NCI-H2081 (cell line): ENCODE measurements around the gene DCAF8.

Experiments used
- DNase-seq, 2 experiments: peaks; one replicate each; lab custom pipeline; 2025; lab: John Stamatoyannopoulos, UW

Gene DCAF8

GRCh38 chr1:160205242-160206035 is 56.9 kb downstream of the DCAF8 start, which contains the start of gene PEA15:
Gene PEA15, plus strand, starts transcription at chr1:160205384. Its CDS starts 6,161 bp downstream, at chr1:160211545.
- DNase-seq, result peak; percentile 68 to 83

- DNase-seq, result no peak
Measured at GRCh38 chr1:160204526-160205241, 57.7 kb downstream of the DCAF8 start.

- no peak for DNase-seq
Measured at GRCh38 chr1:160200786-160201185, 61.6 kb downstream of the DCAF8 start.

GRCh38 chr1:160197231-160197630 is 65.1 kb downstream of the DCAF8 start:
- no peak for DNase-seq

- no peak for DNase-seq
Measured at GRCh38 chr1:160196143-160196542, 66.2 kb downstream of the DCAF8 start.

GRCh38 chr1:160194737-160195059 is 67.7 kb downstream of the DCAF8 start:
- DNase-seq, result no peak

- DNase-seq, result no peak
Measured at GRCh38 chr1:160193832-160194736, 68.3 kb downstream of the DCAF8 start.

GRCh38 chr1:160193091-160193819 is 69.1 kb downstream of the DCAF8 start:
- peak; percentile 80 to 91 for DNase-seq

- DNase-seq, result no peak
Measured at GRCh38 chr1:160192234-160192633, 70.1 kb downstream of the DCAF8 start.

- DNase-seq, result no peak
Measured at GRCh38 chr1:160191756-160192155, 70.6 kb downstream of the DCAF8 start.

GRCh38 chr1:160189649-160190625 is 72.4 kb downstream of the DCAF8 start, which contains the start of gene CASQ1:
Gene CASQ1, plus strand, starts transcription at chr1:160190575. Its CDS starts 177 bp downstream, at chr1:160190752.
- no peak for DNase-seq

GRCh38 chr1:160188341-160188740 is 74.0 kb downstream of the DCAF8 start:
- DNase-seq, result no peak

- no peak for DNase-seq
Measured at GRCh38 chr1:160187407-160187806, 74.9 kb downstream of the DCAF8 start.

- DNase-seq, result no peak
Measured at GRCh38 chr1:160186729-160187128, 75.6 kb downstream of the DCAF8 start.

GRCh38 chr1:160186246-160186645 is 76.1 kb downstream of the DCAF8 start:
- DNase-seq, result no peak

GRCh38 chr1:160179336-160179735 is 83.0 kb downstream of the DCAF8 start:
- DNase-seq, result no peak

GRCh38 chr1:160178731-160179130 is 83.6 kb downstream of the DCAF8 start:
- DNase-seq, result no peak

- no peak for DNase-seq
Measured at GRCh38 chr1:160177667-160178066, 84.7 kb downstream of the DCAF8 start.

GRCh38 chr1:160177231-160177630 is 85.1 kb downstream of the DCAF8 start:
- no peak for DNase-seq

GRCh38 chr1:160171980-160172379 is 90.4 kb downstream of the DCAF8 start:
- DNase-seq, result no peak
